ENCODE results near the gene PIP5K1C.

- TF ChIP-seq, protein P1, sequence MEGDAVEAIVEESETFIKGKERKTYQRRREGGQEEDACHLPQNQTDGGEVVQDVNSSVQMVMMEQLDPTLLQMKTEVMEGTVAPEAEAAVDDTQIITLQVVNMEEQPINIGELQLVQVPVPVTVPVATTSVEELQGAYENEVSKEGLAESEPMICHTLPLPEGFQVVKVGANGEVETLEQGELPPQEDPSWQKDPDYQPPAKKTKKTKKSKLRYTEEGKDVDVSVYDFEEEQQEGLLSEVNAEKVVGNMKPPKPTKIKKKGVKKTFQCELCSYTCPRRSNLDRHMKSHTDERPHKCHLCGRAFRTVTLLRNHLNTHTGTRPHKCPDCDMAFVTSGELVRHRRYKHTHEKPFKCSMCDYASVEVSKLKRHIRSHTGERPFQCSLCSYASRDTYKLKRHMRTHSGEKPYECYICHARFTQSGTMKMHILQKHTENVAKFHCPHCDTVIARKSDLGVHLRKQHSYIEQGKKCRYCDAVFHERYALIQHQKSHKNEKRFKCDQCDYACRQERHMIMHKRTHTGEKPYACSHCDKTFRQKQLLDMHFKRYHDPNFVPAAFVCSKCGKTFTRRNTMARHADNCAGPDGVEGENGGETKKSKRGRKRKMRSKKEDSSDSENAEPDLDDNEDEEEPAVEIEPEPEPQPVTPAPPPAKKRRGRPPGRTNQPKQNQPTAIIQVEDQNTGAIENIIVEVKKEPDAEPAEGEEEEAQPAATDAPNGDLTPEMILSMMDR (IDR thresholded peaks at IDR 0.05 in 2 of 3, conservative IDR thresholded peaks at IDR 0.05 in 1 of 3; ENCODE audit: borderline replicate concordance in 1 of 3, insufficient read depth in 1 of 3, low read depth in 2 of 3, low read length in 2 of 3), result no peak
- TF ChIP-seq SP1 (IDR thresholded peaks at IDR 0.05; ENCODE audit: low read depth), result no peak
- TF ChIP-seq POLR2AphosphoS5 (IDR thresholded peaks at IDR 0.05; ENCODE audit: low read depth, low read length), result no peak
- no peak for TF ChIP-seq REST (IDR thresholded peaks at IDR 0.05; ENCODE audit: low read depth)
- TF ChIP-seq EZH2 (IDR thresholded peaks at IDR 0.05), result no peak
- TF ChIP-seq JUND (IDR thresholded peaks at IDR 0.05), result no peak
- TF ChIP-seq EZH2phosphoT487 (IDR thresholded peaks at IDR 0.05; ENCODE audit: borderline replicate concordance), result no peak
- TF ChIP-seq ZNF274 (IDR thresholded peaks at IDR 0.05; ENCODE audit: low read depth, low read length), result no peak
Observed at GRCh38 chr19:3627351-3627723, 72.9 kb downstream of the PIP5K1C start.
